LoVo (cell line): ENCODE results near the gene IGF1R.
"Not testable (repeated sequence)": the region's sequence is repeated elsewhere in the genome, so short reads cannot be mapped to it uniquely, and the experiment has no call there.

Experiments
- DNase-seq: peaks from one replicate; pipeline ENCODE4 v3.0.0-alpha.2; 2016; ENCODE audit warnings: low spot score

The IGF1R gene

DNA sequence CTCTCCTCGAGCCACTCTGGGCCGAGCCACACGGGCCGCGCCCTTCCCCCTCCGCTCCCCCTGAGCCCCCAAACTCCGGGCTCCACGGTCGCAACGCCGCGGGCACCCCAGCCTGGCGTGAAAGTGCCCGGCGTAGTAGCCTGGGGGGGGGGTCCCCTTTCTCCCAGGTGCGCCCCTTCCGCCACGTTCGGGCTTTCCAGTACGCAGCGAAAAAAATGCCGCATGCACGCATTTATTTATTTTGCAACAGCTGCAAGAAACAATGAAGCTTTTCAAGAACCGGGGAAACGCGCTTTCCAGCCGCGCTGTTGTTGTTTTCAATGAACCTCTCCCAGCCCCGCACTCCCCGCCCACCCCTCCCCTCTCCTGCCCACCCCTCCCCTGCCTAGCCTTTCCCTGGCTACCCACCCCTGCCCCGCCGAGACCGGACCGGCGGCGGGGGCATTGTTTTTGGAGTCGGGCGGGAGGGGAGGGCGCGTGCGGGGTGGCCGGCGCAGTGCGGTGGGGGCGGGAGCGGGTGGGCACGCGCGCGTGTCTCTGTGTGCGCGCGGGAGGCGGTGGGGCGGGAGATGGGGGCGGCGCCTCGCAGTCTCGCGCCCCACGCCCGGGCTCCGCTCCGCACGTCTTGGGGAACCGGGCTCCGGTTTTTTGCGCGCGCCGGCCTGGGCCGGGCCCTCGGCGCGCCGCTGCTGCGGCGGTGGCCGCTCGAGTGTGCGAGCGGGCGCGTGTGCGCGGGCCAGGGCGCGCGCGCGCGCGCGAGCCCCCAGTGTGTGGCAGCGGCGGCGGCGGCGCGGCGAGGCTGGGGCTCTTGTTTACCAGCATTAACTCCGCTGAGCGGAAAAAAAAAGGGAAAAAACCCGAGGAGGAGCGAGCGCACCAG lies at the start of gene IGF1R:
IGF1R (plus strand) TSS at position 766 of the 880 bp plus-strand sequence. CDS start 1,043 bp downstream, outside the sequence.
- peak; percentile 94 for DNase-seq

DNA sequence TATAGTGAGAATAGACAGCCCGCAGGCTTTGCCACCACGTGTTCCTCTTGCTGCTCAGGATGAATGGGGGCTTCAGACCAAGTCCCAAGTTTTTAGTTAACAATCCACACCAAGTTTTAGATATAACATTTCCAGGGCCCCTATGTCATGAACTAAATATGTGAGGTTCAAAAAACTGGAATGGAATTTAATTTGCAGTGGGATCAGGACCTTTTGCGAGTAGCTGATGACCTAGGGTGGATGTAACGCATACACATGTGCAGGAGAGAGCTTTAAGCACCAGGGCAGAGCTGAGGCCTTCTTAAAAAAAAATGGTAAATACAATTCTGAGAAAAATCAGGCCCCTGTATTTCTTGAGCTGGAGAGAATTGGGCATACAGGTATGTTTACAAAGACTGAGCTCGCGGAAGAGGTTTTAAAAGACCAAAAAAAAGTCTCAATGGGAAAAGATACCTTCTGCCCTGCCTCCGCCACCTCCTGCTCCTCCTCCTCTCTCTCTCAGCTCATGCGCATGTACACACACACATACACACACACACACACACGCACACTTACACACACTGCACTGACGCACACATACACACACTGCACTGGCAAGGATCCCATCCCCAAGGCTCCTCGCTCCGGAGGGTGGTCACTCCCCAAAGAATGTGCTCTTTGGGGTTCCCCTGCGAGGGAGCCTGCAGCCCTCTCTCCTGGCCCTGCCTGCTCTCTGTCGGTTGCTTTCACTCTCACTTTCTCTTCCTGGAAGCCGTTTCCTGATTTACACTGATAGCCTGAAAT lies 48.2 kb upstream of the IGF1R start:
- no peak for DNase-seq

DNA sequence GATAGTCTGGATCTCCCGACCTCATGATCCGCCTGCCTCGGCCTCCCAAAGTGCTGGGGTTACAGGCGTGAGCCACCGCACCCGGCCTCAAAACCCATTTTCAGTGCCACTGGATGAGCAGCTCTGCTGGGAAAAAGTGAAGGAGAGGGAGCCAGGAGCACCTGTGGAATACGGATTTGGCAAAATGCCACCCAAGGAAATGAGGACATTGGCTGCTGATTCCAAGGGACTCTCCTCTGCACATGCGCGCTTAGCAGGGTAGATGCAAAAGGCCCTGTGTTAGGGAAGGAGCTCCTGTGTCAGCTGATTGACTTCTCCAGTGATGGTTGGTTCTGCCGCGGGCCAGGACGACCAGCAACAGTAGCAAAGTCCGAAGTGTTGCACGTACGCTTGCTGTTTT lies 43.4 kb upstream of the IGF1R start:
- no peak for DNase-seq

DNA sequence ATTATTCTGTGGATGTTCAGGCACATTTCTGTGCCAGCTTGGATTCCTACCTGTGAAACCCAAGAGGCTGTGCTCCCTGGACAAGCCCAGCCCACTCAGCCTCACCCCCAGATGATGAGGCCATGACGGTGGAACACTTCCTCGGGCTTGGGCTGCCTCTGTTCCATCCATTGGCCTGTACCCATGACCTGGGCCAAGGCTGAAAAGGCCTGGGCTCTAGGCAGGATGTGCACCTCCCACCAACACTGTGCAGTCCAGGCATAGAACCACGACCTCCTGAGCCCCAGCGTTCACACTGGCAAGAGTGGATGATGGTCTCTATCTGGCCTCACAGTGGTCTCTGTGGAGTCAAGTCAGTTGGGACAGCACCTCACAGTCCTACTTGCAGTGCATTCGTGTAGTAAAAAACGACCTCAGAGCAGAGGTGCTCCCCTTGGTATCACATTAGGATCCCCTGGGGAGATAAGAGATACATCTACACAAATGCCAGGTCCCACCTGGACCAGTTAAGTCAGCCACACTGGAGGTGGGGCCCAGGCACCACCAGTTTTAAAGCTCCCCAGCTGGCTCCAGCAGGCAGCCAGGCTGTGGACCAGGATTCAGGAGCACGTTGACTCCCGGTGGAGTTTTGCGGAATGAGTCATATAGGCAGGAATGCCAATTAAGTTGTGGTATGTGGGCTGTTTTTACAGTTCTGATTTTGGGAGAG lies 39.0 kb upstream of the IGF1R start:
- DNase-seq: peak; percentile 55

DNA sequence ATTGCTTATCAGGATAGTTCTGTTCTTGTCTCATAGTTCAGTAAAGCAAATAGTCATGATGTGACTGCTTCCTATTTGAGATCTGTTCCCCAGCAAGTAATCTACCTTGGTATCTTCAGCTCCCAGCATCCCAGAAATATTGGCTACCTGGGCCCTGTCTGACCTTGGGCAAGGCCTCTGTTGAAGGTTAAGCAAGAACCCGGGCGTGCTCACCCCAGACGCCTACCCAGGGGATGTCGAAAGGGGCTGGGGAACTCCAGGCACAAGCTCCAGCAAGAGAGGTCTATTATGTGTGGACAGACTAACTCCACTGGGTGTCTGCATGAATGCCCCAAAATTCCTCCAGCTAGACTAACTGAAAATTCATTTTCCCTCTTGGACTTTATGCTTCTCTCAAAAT lies 37.3 kb upstream of the IGF1R start:
- no peak for DNase-seq

DNA sequence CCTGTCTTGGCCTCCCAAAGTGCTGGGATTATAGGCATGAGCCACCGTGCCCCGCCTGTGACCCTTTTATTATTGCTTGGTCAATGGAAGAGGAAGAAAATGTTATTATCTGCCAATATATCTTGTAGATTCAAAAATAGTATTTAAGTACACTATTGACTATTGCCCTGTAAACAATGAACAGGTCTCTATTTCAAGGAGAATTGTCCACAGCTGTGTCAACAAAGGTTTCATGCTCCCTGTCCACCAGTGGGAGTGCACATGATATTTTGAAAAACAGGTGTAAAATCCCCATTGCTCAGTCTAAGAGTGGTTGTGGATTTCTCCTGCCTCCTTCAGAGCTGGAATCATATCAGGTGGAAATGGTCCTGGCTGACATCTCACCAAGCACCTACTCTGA lies 36.5 kb upstream of the IGF1R start:
- DNase-seq: no peak

DNA sequence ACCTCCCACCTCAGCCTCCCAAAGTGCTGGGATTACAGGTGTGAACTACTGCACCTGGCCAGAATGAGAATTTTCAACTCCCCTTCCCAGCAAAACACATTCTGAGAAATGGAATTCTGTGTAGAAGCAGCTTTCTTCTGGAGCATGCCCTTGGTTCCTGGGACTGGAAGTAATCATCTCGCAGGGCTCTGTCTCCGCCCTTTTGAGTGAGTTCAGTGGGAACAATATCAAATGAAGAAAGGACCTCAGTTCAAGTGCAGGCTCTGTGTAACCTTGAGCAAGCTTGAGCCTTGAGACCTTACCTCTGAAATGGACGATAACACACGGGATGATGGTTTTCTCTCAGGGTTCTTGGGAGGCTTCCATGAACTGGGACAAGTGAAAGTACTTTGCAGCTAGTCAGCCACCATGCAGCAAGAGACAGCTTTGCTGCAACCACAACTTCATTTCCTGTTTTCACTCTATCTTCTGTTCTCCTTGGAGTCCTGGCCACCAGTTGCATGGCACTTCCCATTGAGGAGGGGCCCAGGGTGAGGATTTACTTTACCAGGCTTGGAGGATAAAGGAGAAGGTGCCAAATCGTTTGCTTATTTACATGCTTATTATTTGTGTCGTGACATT lies 35.7 kb upstream of the IGF1R start:
- no peak for DNase-seq

DNA sequence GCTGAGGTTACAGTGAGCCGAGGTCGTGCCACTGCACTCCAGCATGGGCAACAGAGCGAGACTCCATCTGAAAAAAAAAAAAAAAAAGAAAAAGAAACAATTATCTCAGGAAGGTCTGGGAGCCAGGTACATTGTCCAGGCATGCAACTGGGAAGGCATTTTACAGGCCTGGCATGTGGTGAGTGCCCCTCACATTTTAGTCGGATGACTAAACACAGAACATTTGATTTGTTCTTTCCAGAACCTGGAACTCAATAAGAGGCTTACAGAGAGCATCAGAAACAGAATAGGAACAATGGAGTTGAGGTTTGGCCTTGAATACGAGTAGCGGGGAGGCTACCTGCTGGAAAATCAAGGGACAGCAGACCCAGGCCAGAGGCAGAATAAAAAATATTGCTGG lies 33.7 kb upstream of the IGF1R start:
- DNase-seq: no peak

DNA sequence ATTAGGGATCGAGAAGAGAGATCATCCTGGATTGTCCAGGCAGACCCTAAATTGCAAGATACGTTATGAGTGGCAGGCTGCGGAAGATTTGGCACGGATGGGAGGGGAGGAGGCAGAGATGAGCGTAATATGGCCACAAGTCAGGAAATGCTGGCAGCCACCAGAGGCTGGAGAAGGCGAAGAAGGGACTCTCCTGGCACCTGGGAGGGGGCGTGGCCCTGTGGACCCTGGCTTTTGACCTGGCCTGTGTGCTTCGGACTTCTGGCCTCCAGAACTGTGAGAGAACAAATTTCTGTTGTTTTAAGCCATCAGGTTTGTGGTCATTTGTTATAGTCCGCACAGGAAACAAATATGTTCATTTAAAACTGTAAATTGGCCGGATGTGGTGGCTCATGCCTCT lies 31.9 kb upstream of the IGF1R start:
- no peak for DNase-seq

DNA sequence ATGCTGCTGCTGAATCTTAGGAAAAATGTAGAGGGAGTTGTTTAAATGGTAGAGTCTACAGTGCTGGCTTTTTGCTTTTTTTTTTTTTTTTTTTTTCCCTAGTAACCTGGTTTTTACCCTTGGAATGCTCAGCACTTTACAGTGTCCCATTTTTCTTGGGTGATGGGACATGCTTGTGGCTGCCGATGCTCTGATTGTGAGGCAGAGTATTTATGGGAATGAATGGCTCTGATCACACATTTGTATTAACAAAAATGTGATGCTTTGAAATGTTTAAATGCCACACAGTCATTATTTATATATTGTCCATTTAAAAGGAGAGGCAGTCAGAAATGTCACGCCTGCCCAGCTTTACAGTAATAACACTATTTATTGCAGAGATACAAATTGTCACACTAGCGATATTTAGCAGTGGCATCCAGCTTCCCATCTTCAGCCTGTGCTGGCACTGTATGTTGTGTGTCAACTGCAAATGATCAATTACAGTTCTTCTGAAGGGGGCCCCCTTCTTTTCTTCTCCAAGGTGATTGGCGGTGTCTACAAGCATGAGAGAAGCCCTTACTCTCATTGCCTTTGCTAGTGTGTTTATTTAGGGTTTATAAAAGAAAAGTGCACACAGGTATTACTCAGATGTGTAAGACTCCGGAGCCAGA lies 30.9 kb upstream of the IGF1R start:
- DNase-seq: no peak

DNA sequence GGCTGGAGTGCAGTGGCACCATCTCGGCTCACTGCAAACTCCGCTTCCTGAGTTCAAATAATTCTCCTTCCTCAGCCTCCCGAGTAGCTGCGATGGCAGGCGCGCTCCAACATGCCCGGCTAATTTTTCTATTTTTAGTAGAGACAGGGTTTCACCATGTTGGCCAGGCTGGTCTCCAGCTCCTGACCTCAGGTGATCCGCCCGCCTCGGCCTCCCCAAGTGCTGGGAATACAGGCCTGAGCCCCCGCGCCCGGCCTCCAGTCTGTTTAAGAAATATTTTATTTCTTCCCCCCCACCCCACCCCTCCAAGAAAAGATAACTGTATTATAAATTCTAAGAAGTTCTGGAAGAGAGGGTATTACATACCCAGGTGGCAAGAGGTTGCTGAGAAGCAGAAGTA lies 29.8 kb upstream of the IGF1R start:
- DNase-seq: not testable (repeated sequence)

DNA sequence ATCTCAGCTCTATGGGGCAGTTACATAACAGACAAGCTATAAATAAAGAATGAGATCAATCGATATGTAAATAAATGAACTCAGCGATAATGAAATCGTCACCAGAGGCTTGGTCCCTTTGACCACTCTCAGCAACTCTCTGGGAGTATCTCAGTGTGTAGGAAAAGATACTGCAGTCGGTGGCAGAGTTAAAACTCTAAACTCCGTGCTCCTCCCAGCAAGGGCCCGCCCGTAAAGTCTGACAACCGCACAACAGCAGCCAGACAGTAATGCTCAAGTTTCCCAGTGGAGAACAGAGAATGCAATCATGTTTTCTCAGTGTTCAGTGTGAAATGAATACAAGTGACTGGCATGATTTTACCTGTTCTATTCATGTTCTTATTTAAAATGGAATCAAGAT lies 28.3 kb upstream of the IGF1R start:
- no peak for DNase-seq

DNA sequence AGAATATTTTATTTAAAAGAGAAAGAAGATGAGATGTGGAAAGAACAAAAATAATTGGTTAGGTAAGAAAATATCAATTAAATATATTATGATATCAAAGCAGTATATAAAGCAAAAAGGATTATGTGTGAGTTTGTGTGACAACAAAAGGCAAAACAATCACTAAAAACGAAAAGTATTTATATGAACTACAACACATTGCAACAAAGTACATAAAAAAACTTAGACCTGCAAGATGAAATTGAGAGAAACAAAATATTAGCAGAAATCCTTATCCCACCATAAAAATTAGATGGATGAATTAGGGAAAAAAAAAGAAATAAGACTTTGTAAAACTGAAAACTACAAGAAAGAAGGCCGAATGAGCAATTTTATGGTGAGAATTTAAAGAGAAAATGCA lies 27.3 kb upstream of the IGF1R start:
- DNase-seq: no peak

DNA sequence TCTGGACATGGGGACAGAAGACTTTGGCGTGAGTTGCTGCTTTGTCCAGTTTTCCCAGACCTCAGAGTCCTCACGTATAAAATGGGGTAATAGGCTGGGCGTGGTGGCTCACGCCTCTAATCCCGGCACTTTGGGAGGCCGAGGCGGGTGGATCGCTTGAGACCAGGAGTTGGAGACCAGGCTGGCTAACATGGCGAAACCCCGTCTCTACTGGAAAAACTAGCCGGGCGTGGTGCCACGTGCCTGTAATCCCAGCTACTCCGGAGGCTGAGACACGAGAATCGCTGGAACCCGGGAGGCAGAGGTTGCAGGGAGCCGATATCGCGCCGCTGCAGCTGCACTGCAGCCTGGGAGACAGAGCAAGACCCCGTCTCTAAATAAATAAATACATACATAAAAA lies 22.7 kb upstream of the IGF1R start:
- DNase-seq: no peak

DNA sequence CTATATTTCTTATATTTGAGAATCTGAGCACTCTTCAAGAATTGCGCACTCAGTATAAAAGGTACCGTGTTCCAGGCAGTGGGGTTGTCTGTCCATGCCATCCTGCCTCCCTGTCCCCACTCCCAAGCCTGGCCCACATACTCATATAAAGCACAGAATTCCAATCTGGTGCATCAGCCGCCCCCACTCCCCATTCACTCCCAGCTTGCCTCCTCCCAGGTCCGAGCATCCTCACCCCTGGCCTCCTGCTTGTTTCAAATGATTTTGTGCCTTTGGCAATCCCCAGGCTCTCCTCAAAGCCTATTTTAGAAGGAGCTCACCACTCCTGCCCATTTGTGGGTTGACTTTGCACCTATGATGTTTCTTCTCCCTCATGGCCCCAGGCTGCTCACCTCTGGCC lies 22.2 kb upstream of the IGF1R start:
- no peak for DNase-seq

DNA sequence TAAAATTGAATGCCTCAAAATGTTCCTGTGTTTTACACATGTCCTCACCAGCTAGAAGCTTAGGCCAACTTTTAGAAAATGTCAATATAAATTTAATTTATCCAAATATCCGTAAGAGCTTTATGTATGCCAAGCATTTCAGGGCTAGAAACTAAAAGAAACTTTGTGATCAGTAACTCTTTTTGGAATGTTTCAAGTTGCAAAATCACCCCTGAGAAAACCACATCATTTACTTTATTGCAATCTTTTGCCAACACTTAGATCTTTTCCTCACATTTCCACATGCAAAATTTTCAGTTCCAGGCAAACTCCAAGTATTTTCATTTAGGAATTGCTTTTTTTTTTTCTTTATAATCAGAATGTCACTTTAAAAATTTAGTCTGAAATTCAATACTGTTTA lies 20.1 kb upstream of the IGF1R start:
- DNase-seq: no peak

DNA sequence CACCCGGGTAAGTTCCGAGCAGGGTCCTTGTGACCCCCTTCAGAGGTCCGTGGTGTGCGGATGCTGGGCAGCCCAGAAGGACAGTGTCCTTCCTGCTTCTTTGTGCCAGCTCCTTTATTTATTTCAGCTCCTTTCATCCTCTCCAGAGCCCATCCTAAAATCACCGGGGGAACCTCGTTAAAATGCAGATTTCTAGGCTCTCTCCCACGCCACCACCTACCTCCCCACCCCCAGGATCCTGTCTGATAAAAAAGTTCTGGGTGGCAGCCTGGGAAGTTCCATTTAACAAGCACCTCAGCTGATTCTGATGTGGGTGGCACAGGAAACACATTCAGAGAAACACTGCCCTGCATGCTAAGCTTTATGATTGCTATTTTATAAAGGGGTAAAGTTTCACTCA lies 12.5 kb upstream of the IGF1R start:
- no peak for DNase-seq

DNA sequence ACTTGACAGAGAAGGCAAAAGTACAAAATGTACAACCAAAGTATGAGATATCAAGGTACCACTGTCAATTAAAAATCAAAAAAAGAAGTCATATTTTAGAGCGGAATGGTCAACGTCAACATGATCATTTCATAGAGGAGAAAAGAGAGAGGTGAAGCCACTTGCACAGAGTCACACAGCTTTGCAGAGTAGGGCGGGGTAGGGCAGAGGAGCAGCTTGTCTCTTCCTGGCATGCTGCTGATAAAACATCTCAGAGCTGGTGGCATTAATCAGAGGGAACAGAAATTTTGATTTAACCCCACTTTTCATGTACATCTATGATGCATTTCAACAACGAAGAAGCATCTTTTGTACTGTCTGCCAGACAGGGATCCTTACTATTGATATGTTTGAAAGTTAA lies 5.2 kb upstream of the IGF1R start:
- DNase-seq: no peak

DNA sequence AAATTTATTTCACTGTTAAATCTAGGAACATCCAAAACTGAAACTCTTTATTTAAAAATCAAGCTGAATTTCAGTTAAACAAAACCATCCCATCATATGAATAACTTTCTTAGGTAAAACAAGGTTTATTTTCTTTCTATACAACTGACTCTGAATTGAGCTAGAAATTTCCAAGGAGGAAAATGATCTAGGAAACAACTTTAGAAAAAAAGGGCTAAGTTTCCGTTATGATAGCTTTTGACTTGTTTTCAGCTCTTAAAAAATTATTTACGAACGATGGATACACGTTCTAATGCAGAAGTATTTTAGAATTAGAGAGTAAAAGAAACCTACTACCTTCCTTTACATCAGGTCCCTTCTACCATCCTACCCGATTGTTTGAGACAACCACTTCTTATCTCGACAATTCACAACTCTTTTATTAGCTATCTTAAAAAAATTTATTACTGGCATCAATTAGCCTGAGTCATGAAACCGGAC lies 1.8 kb upstream of the IGF1R start:
- peak; percentile 11 for DNase-seq

DNA sequence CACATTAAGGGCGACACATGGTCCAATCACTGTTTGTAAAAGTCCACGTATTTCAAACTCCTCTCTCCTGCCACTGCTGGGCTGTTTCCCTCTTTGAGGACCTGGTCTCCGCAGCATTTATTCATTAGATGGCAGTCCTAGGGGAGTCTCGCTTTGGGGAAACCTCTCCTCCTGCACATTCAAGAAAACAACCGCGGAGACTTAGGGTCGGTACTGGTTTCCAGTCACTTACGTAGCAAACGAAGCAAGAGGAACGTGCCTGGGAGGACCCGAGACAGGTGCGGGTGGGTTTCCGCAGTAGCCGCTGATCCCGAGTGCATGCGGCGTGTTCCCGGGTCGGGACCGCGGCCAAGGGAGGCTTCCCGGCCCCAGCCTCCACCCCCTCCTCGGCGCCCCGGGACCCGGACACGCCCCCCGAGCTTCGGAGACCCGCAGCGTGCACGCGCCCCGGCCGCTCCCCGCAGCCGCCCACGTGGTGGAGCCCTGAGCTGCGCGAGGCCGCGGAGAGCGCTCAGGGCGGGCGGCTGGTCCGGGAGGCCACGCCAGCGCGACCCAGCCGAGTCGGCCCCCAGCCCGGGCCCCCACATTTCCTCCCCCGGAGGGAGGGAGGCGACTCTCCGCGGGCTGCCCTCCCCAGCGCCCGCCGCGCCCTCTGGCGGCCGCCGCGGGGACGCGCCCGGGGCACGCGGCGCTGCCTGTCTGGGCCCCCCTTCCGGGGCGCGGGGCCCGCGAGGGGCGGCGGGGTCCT lies 1.1 kb upstream of the IGF1R start:
- DNase-seq: peak; percentile 84
